ENCODE measurements around the gene RB1. TPM values are rescaled to one million over a fixed set of nuclear protein-coding genes. Genes with fewer than 3 reads are reported as not detected.

The RB1 gene
- total and polyA plus RNA-seq, 2 experiments from 2014 or later, result 19.5 to 22.3 TPM

- H3K4me3 Mint-ChIP-seq, result no peak overlapping the region
- no peak for TF ChIP-seq ZNF462 (CRISPR knock-in tag; IDR thresholded peaks at IDR 0.05)
- Histone ChIP-seq H4K20me1 (replicated peaks; ENCODE audit: insufficient read depth) (no peaks in the 10 kb centered on the region), H3F3A (replicated peaks; ENCODE audit: low read depth) (no peaks in the 10 kb centered on the region), H3K79me2 (replicated peaks; ENCODE audit: insufficient read depth) (no peaks in the 10 kb centered on the region), H3K27ac (ENCODE audit: low read depth) (no peak overlapping the region), H2AFZ (no peak overlapping the region), H3K4me1 (ENCODE audit: insufficient read depth) (peaks cover 6% of the 10 kb centered on the region; the same call in 1 of the 2 replicates), H3K9me2 (ENCODE audit: insufficient read depth) (no peaks in the 10 kb centered on the region), H3K4me3 (no peak overlapping the region), H3K36me3 (ENCODE audit: insufficient read depth) (peaks cover 6% of the 10 kb centered on the region; the same call in 1 of the 2 replicates), H3K27me3 (ENCODE audit: insufficient read depth) (no peaks in the 10 kb centered on the region), H3K4me2 (no peak overlapping the region)
- H3K36me3 Mint-ChIP-seq (ENCODE audit: low read depth), result peaks cover 17% of the 10 kb centered on the region
- H3K4me1 Mint-ChIP-seq, result peaks cover 29% of the 10 kb centered on the region
- no peak for ATAC-seq
- peak overlapping the region; percentile 32 for H3K27ac Mint-ChIP-seq
- peaks cover 4% of the 10 kb centered on the region for H3K27me3 Mint-ChIP-seq (ENCODE audit: insufficient read depth, low read depth, poor library complexity)
- DNase-seq (ENCODE audit: low spot score), result no peak
- H3K9me3 Mint-ChIP-seq, result no peaks in the 10 kb centered on the region
Measured at GRCh38 chr13:48266150-48266549, 37.4 kb upstream of the RB1 start.

GRCh38 chr13:48266701-48267639, 36.6 kb upstream of the RB1 start:
- no peak overlapping the region for H3K27ac ChIP-seq (ENCODE audit: low read depth)
- no peaks in the 10 kb centered on the region for H3K9me3 Mint-ChIP-seq
- peaks cover 4% of the 10 kb centered on the region for H3K27me3 Mint-ChIP-seq (ENCODE audit: insufficient read depth, low read depth, poor library complexity)
- H4K20me1 ChIP-seq (replicated peaks; ENCODE audit: insufficient read depth), result no peaks in the 10 kb centered on the region
- ATAC-seq (no peak), DNase-seq (ENCODE audit: low spot score) (no peak)
- H3K79me2 ChIP-seq (replicated peaks; ENCODE audit: insufficient read depth), result no peaks in the 10 kb centered on the region
- no peaks in the 10 kb centered on the region for H3K9me2 ChIP-seq (ENCODE audit: insufficient read depth)
- H3K36me3 ChIP-seq (ENCODE audit: insufficient read depth), result no peaks in the 10 kb centered on the region; the same call in 1 of the 2 replicates
- H3K36me3 Mint-ChIP-seq (ENCODE audit: low read depth), result peaks cover 16% of the 10 kb centered on the region
- H3K4me1 Mint-ChIP-seq, result peaks cover 29% of the 10 kb centered on the region
- peak overlapping the region; percentile 49; the same call in 1 of the 2 replicates for H3K27ac Mint-ChIP-seq
- no peaks in the 10 kb centered on the region for H3F3A ChIP-seq (replicated peaks; ENCODE audit: low read depth)
- no peaks in the 10 kb centered on the region for H3K27me3 ChIP-seq (ENCODE audit: insufficient read depth)
- no peak overlapping the region for H2AFZ ChIP-seq
- no peak overlapping the region for H3K4me3 ChIP-seq
- H3K4me3 Mint-ChIP-seq, result no peak overlapping the region
- peaks cover 6% of the 10 kb centered on the region; the same call in 1 of the 2 replicates for H3K4me1 ChIP-seq (ENCODE audit: insufficient read depth)
- H3K4me2 ChIP-seq, result no peak overlapping the region
- TF ChIP-seq REST (IDR thresholded peaks at IDR 0.05; ENCODE audit: unreplicated experiment), result no peak
- no peak for TF ChIP-seq ZNF331 (CRISPR knock-in tag; IDR thresholded peaks at IDR 0.05; ENCODE audit: low read depth)
- TF ChIP-seq EZH2 (IDR thresholded peaks at IDR 0.05; ENCODE audit: low read depth, unreplicated experiment), result no peak
- TF ChIP-seq CREB1 (CRISPR knock-in tag; IDR thresholded peaks at IDR 0.05; ENCODE audit: low read depth), result no peak
- TF ChIP-seq STAT1 (IDR thresholded peaks at IDR 0.05; ENCODE audit: unreplicated experiment), result no peak
- TF ChIP-seq EZH2phosphoT487 (IDR thresholded peaks at IDR 0.05; ENCODE audit: unreplicated experiment), result no peak
- no peak for TF ChIP-seq CTCF (conservative IDR thresholded peaks at IDR 0.05; ENCODE audit: low read depth in 2 of 2)

All from GM23338 (cell line).